ENCODE measurements around the gene ABCC8.

The ABCC8 gene

DNA sequence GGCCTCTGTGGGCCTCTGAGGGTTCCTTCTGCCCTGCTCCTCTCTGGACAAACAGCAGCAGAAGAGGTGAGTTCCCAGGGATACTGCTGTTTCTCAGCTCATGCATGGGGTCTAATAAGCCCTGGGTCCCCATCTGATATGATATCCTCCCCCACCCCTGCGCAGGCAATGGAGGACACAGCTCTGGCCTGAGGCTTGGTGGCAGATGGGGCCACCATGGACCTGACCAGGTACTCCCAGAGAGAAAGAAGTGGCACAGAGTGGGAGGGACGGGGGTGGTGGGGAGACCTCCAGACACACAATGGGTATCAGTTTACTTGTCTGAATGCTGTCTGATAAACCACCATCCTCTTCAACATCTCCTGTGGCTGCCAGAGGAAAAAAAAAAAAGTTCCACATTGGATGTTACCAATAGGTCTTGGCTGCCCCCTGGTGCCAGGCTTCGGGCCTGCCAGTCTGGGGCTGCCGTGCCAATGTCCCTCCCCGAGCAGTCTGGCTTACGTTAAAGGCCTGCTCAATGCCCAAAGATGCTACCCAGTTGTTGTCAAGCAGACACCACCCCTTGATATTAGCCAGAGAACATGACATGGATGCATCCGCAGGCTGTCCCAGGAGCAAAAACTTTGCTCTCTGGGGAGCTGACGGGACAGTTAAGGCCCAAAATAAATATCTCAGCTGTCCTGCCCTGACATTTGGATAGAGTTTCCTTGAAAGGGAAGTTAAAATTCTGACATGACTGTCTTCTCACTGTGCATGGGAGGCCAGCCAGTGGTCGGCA lies 27.9 kb upstream of the ABCC8 start:
- DNase-seq: peak; percentile 88

- DNase-seq: no peak
Measured at GRCh38 chr11:17502630-17503029, 26.0 kb upstream of the ABCC8 start.

DNA sequence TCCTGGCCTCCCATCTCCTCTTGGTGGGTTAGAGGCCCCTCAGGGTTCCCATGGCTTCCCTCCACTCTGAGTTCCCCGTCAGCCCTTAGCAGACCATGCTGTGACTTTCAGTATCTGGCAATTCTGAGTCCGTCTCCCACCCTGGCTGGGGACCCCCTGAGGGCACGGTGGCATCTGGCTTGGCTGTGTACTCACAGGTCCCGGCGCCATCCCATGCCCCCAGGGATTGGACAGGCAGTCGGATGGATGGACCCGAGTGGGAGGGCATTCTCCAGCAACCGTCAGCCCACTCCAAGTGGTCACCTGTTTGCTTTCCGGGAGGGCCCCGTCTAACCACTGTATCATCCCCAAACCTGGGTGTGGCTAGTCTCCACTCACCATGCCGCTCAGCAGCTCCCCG lies 24.0 kb upstream of the ABCC8 start:
- DNase-seq: no peak

GRCh38 chr11:17498475-17498874 lies 21.8 kb upstream of the ABCC8 start:
- DNase-seq: no peak

DNA sequence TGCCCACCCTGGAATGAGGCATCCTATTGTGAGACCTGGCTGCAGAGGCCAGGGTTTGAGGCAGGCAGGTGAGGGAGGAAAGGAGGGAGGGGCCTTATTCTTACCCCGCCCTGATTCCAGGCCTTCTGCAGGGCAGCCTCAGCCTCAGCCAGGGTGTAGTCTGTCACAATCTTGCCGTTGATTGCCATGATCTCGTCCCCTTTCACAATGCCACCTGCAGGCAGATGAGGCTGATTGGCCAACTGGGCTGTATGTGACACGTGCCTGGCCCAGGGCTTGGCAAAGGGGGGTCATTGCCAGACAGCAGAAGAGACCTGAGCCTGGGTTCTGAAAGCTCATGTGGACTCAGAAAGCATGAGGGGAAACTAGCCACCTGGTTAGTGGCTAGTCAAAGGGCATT lies 21.4 kb upstream of the ABCC8 start:
- DNase-seq: no peak

- no peak for DNase-seq
Measured at GRCh38 chr11:17496406-17496805, 19.8 kb upstream of the ABCC8 start.

DNA sequence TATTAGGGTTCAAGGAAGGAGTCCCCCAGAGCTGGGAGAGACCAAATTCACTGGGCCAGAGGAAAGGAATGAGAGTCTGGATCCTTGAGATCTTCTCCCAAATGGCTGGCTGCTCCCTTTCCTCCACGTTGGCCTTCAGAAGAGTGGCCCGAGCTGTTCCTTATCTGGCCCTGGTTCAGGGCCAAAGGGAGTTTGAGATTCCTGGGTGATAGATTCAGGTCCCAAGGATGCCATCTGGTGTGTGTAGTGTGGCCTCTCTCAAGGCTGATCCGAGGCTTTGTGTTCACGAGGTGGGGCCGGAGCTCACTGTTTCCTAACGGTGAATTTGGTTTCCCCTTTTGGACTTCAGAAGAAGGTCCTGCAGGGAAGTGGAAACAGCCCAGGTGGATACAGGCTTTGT lies 17.4 kb upstream of the ABCC8 start:
- DNase-seq: no peak

- DNase-seq: no peak
Measured at GRCh38 chr11:17490938-17491337, 14.3 kb upstream of the ABCC8 start.

DNA sequence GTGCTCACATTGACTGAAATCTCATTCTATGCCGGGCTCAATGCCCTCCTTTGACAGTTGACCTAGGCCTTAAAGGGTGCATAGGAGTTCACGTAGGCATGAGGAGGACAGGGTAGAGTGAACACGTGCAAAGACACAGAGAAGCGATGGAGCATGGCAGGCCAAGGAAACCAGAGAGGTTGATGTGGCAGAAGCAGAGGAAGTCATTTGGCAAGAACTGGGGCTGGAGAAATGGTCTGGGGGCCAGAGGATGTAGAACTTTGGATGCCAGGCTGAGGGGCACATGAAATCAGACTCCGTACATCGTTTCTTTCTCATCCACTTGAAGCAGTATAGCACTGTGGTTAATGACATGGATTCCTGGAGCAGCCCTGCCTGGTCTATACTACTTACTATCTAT lies 13.6 kb upstream of the ABCC8 start:
- DNase-seq: no peak

GRCh38 chr11:17489751-17490150 lies 13.1 kb upstream of the ABCC8 start:
- DNase-seq: no peak

DNA sequence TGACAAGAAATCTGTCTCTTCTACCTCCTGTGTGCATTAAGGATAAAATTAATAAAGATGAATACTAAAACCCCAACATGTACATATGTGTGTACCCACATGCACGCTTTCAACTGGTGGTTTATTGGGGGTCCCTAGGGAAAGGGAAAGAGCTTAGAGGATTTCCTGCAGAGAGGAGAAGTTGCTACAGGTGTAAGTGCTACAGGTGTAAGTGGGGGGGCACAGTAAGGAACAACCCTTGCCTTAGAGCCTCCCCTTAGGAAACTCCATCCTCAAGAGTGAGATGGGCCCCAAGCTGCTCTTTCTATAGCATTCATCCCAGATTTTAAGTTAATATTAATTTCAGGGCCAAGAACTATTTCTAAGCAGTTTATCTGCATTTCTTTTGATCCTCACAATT lies 11.9 kb upstream of the ABCC8 start:
- DNase-seq: no peak

DNA sequence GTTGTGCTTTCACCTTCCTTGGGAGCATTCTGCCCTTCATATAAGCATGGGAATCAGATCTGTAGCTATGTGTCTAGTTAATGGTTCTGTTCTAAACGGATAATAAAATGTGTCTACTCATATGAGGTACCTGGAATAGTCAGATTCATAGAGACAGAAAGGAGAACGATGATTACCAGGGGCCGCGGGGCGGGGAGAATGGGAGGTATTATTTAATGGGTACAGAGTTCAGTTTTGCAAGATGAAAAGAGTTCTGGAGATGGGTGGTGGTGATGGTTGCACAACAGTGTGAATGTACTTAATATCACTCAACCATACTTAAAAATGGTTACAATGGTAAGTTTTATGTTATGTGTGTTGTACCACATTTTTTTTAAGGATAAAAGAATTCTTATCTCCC lies 10.0 kb upstream of the ABCC8 start:
- DNase-seq: no peak

DNA sequence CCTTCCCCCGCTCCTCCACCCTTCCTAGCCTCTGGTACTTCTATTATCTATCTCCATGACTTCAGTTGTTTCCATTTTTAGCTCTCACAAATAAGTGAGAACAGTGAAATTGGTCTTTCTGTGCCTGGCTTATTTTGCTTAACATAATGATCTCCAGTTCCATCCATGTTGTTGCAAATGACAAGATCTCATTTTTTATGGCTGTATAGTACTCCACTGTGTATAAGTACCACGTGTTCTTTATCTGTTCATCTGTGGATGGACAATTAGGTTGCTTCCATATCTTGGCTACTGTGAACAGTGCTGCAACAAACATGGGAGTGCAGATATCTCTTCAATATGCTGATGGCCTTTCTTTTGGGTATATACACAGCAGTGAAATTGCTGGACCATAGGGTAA lies 6.9 kb upstream of the ABCC8 start:
- no peak for DNase-seq

- DNase-seq: no peak
Measured at GRCh38 chr11:17481905-17482304, 5.3 kb upstream of the ABCC8 start.

DNA sequence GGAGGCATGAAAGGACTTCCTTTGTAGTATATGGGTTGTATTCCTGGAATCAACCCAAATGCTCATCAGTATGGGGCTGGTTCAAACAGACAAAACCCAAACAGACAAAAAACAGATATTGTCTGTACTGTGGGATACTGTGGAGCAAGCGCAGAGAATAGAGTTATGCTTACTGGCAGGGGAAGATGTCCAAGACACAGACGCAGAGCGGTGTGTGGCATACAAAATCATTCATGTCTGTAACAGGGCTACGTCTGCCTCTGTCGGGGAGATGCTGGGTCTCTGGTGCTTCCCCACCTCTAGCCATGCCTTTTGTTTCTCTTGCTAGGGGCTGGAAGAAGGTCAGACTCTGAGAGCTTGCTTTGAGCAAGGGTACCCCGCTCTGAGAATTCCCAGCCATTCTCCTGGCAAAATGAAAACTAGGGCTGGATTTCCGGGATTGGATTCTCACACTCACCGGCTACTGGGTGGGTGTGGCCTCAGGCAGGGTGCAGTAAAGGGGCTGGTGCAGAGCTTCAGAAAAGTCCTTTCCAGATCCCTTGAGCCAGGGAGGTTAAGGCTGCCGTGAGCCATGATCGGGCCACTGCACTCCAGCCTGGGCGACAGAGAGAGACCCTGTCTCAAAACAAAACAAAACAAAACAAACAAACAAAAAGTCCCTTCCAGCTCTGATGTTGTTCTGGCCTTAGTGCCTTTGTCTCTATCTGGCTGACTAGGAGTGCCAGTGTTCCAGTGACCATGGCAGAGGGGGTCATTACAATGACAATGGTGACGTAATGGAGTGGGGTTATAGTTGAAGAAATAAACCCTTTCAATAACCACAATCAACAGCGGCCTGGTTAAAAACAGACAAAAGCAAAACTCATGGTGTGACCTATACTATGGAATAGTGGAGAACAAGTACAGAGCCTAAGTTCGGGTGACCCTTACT lies 2.9 kb upstream of the ABCC8 start:
- DNase-seq: no peak

DNA sequence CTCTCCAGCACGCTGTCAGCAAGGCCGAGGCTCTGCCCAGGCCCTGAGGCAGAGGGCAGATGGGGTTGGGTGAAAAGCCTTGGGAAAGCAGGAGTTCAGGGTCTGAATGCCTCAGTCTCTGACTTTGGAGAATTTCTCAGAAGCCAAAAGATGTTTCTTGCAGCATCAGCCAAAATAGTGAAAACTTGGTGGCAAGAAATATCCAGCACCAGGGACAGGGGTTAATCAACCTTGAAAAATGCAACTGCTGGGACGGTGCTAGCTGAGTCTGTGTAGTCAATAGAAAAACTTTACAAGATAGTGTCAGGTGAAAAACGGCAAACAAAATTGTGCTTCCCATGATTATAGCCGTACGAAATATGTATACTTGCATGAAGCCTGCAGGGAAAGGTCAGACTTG lies 1.4 kb upstream of the ABCC8 start:
- DNase-seq: no peak

DNA sequence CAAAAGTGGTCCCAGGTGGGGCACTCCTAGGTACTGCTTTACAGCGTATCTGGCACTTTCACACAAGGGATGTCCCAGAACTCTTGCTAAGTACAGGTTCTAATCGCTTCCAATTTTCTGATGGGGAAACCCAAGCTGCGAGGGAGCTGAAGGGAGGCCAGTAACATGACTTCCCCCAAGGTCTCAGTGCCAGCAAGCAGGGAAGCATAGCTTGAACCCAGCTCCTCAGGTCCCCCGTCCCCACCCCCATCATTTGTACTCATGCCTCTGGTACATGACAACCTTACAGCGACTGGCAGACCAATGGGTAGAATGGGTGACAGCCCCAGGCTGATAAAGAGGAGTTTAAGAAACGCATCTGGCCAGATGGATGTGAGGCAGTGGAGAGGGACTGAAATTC lies 716 bp upstream of the ABCC8 start:
- DNase-seq: no peak

DNA sequence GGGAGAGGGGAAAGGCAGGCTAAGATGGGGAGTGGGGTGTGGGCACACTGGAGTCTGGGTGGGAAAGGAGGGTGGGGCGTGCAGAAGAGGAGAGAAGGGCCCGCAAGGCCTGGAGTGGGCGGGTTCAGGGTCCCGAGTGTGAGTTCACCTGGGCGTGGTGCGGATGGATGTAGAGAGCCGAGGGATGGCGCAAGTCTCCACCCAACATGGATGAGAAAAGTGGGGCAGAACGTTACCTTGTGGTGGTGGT lies 364 bp upstream of the ABCC8 start:
- DNase-seq: no peak

DNA sequence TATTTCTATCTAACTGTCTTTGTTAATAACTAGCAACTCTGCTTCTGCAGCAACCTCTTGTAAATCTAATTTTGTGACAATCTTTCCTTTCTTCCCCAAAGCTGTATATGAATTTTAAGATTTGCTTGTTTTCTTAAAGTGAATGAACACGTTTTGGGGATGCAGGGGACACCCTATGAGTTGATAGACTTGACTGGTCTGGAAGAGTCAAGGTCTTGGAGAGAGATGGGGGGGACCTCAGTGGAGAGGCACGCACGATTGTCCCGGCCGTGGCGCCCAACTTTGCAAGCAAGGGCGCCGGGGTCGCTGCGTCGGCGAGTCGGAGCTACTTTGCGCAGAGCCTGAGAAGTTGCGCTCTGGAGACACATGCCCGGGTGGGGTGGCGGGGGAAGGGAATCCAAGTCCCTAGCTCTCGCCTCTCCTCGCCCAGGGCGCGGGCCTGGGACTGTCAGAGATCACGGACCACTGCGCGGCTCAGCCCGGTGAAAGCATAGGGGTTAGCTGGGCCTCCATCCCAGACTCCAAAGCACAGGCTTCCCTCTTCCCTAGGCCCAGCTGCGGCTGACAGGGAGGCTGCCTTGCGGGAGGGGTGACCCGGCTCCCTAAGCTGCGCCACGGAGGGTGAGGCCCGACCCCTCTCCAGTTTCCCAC lies 854 bp downstream of the ABCC8 start:
- DNase-seq: no peak

DNA sequence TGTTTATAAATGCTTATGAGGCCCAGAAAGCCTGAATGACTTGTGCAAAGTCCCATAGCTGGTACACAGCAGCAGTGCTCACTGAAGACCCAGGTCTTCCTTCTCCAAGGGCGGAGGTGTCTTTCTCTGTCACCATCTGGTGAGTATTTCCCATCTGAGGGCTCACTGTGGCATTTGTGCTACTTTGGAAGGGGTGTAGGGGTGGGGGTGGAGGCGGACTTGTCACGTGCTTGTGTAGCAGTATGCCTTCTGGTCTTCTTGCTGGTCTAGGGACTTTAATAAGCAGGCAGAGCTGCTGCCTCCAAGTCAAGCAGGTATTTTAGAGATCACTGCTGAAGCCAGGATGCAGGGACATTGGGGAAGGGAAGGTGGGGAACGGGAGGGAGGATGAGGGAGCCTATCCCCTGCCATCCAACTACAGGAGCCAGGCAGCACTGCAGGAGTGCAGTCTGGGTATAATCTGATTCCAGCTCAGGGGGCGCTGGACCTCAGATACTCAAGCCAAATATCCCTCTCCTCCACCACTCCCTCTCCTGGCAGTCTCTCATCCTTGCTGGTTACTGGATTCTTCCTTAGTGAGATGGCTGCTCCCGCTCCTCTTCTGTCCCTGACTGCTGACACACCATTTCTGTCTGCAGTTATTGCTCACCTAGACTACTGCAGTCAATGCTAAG lies 3.4 kb downstream of the ABCC8 start:
- no peak for DNase-seq

DNA sequence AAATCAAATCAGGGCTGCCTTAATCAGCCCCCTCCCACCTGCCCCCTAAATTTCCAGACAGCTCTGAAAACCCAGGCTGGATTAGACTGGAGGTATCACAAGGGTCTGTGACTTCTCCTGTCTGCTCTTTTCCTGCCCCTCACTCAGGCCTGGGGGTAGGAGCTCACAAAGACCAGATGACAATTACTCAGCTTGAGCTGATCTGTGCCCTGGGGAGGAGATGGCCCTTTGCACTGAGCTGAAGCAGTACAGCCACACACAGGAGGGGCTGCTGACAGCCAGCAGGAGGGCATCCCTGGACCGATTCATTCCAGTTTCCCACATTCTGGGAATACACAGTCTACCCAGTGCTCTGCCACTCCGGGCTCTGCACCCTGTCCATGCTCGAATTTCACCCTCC lies 4.2 kb downstream of the ABCC8 start:
- no peak for DNase-seq

- no peak for DNase-seq
Measured at GRCh38 chr11:17471501-17471900, 5.1 kb downstream of the ABCC8 start.

DNA sequence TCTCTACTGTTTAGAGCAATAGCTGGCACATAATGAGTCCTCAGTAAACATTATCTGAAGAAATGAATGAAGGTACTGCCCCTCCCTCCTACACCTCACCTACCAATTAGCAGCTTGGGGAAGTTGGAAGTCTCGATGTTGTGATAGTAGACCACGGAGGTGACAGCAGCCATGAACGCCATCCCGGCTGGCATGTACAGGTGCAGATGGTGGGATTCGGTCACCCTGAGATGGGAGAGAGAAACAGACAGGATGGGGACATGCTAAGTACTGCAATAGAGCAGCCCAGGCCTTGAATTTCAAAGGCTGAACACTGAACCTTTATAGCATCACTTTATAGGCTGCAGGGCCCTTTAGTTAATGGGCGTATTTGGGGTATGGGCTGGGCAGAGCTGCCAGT lies 6.6 kb downstream of the ABCC8 start:
- DNase-seq: no peak

DNA sequence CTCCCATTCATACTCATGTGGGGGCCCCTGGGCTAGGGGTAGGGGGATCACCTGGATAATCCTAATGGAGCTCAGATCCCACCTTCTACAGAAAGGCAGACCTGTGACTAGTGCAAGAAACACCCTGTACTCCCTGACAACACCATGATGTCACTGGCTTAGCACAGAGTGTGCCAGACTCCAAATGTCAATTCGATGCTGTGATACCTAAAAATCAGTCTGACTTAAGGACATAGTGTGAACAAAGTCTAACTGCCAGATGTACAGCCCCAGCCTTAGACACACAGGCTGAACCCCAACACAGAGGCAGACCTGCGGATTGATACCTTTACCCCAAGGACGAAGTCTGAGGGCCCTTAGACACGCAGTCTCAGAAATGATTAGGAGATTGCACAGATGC lies 8.5 kb downstream of the ABCC8 start:
- DNase-seq: no peak

All from stimulated activated CD8-positive, alpha-beta memory T cell treated with anti-CD3 and anti-CD28 coated beads, Interleukin-4, amount 100 ng/mL, for 48 hours (primary cell).